Epithelial cell of prostate (primary cell): ENCODE data around the gene CLIP3.
A peak's percentile ranks its signal among the peaks of the same experiment; 100 is the strongest.

Source experiments
- DNase-seq: peaks from one replicate; pipeline ENCODE4 v3.0.0-alpha.2; 2011; ENCODE audit warnings: low read depth, low spot score
- H3K27ac ChIP-seq: fragments of 450-650 bp; 2 replicates; pipeline ENCODE4 v1.5.1; 2017; ENCODE audit warnings: mild to moderate bottlenecking

CLIP3 gene

GRCh38 chr19:36010402-36010801, 22.3 kb downstream of the CLIP3 start:
- no peak for DNase-seq
- H3K27ac ChIP-seq = no peak overlapping the region

- no peak overlapping the region for H3K27ac ChIP-seq
Observed at GRCh38 chr19:36009633-36010379, 22.9 kb downstream of the CLIP3 start.

DNA sequence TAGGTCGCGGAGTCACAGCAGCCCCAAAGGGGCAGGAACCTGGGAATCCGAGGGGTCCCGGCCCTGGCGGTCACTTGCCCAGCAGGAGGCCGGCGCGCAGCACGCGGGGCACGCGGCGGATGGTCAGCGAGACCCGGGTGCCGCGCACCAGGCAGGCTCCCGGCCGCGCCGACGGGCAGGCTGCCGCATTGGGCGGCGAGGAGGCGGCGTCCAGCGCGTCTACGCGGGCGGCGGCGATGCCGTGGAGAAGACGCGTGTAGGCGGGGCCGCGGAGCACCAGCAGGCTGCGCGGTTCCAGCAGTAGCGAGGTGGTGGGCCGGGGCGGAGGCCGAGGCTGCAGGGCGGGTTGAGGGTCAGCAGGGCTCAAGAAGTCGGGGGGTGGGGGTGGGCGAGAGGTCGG, 23.5 kb downstream of the CLIP3 start:
- DNase-seq = no peak
- peak overlapping the region; percentile 29 for H3K27ac ChIP-seq

More at GRCh38 chr19:36009633-36010379, 22.9 kb downstream of the CLIP3 start:
- no peak for DNase-seq

GRCh38 chr19:36008336-36008978, 24.2 kb downstream of the CLIP3 start, which contains the start of gene SYNE4:
Gene SYNE4 (minus strand): TSS chr19:36008813. CDS start chr19:36008681, 132 bp downstream.
- DNase-seq = no peak
- peak within 1 kb of the TSS; percentile 29 for H3K27ac ChIP-seq

DNA sequence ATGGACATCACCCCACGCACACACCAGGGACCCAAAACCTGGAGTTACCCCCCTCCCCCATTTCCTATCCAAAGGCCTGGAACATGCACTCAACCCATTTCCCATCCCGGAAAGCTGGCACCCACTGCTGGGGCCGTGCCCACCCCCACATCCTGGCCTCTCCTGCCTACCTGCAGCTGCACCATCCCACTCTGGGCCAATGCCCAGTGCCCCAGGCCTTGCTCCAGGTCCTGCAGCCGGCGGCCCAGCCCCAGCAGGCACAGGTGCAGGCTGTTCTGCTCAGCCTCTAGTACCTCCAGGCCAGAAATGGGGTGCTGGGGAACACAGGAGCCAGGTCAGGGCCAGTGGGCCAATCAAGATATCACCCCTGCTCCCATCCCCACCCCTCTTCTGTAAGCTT, 25.7 kb downstream of the CLIP3 start:
- no peak overlapping the region for H3K27ac ChIP-seq
- no peak for DNase-seq

- no peak for DNase-seq
- H3K27ac ChIP-seq = no peak overlapping the region
Observed at GRCh38 chr19:36003284-36003683, 29.4 kb downstream of the CLIP3 start.

DNA sequence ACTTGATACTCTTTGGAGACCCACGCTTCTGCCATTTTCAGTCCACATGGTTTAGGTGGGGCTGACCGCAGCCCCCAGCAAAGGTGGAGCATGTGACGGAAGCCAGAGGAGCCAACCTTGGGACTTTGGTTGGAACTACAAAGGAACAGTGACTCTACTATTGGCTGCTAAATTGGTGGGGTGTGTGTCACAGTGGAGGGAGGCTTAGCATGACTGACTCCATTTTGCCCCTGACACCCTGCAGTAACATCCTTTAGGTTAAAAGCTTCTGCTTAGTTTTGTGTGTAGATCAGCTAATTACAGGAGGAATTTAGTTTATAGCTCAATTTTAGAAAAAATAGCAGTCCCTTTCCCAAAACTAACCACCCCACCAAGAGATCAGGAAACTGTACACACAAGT, 31.1 kb downstream of the CLIP3 start:
- H3K27ac ChIP-seq = no peak overlapping the region
- DNase-seq = no peak

DNA sequence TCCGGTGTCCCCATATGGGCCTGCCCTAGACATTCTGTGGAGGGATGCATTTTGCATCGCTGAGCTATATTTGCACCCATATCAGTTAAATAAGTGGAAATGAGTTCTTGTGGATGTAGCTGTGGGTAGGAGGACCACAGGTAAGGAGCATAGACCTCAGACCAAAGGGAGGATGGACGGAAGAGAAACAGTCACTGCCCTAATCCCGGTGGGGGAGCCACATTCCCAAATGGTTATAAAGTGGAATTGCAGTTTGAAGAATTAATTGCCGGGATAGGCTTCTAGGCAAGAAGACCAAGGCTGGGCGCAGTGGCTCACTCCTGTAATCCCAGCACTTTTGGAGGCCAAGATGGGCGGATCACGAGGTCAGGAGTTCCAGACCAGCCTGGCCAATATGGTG, 35.9 kb downstream of the CLIP3 start:
- no peak for DNase-seq
- no peak overlapping the region for H3K27ac ChIP-seq

DNA sequence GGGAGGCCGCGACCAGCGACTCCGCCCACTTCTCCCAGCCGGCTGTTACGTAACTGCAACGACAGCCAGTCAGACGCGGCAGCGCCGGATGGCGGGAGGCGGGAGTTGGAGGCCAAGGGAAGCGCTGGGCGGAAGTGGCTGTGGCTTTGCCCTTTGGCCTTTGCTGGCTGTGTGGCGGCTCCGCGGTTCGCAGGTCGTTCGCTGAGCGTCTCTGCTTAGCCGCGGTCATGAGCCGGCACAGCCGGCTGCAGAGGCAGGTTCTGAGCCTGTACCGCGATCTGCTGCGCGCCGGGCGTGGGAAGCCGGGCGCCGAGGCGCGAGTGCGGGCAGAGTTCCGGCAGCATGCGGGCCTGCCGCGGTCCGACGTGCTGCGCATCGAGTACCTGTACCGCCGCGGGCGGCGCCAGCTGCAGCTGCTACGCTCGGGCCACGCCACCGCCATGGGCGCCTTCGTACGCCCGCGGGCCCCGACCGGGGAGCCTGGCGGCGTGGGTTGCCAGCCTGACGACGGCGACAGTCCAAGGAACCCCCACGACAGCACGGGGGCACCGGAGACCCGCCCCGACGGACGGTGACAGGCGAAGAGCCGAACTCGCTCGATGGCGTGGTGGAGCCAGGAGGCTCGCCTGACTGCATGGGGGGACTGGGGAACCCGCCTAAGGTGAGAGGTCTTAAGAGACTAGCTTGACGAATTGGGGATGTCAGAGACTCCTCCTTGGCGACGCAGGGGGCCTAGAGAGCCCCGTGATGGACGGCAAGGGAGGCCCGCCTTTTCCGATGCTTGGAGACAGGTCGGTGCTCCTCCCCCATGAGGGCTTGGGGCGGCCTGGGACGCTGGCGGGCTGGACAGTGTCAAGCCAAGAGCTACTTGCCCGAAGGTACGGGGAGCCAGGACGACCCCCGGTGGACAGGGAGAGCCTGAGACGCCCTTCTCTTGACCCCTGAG, 37.4 kb downstream of the CLIP3 start, which contains the start of gene SDHAF1:
SDHAF1 (plus strand) TSS at position 141 of the 946 bp plus-strand sequence; CDS start at position 228, 87 bp downstream.
- DNase-seq = peak; percentile 26
- peak within 1 kb of the TSS; percentile 27 for H3K27ac ChIP-seq

DNA sequence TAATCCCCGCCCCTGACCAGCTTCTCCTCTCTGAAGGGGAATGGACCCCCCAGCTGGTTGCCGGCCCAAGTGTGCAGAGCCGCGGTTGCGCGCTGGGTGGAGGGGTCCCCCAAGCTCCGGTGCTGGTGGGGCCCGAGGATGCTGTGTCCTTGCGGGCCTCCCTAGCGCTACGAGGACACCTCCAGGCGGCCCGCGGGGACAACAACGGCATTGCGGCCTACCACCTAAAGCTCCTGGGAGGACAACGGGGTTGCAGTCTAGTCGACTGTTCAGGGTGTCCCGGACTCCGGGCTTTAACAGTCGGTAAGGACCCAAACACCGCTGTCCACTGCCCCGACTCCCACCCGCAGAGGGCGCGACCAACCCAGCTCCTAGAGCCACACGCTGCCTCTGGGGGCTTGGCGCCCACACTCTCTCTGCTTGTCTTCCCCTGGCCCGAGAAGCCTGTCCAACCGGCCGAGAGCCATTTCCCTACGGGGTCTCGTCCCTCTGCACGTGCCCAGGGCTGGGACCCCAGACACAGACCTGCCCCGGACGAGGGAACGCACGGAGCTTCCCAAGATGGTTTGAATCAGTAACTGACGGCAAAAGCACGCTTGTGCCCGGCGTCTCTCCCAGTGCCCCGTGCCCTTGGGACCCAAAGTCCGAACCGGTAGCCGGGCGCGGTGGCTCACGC, 38.6 kb downstream of the CLIP3 start:
- DNase-seq = no peak
- H3K27ac ChIP-seq = peak overlapping the region; percentile 8

GRCh38 chr19:35992907-35993765, 39.5 kb downstream of the CLIP3 start:
- DNase-seq = peak; percentile 39
- peak overlapping the region; percentile 8 for H3K27ac ChIP-seq

DNA sequence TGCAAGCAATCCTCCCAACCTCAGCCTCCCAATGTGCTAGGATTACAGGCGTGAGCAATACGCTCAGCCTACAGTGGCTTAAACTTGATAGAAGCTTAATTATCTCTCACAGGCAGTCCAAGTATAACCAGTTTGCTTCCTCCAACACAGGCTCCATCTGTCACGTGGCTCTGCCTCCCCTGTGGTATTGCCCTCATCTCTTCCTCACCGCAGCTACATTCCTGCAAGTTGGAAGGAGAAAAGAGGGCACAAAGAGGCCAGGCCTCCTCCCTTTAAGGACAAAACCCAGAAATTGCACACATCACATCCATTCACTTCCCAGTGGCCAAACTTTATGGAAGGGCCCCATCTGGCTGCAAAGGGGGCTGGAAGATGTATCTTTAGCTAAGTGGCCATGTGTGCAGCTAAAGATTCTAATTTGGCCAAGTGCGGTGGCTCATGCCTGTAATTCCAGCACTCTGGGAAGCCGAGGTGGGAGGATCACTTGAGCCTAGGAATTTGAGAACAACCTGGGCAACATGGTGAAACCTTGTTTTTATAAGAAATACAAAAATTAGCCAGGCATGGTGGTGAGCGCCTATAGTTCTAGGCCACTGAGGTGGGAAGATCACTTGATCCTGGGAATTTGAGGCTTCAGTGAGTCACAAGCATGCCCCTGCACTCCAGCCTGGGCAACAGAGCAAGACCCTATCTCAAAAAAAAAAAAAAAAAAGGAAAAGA, 40.8 kb downstream of the CLIP3 start:
- H3K27ac ChIP-seq = no peak overlapping the region
- DNase-seq = no peak

DNA sequence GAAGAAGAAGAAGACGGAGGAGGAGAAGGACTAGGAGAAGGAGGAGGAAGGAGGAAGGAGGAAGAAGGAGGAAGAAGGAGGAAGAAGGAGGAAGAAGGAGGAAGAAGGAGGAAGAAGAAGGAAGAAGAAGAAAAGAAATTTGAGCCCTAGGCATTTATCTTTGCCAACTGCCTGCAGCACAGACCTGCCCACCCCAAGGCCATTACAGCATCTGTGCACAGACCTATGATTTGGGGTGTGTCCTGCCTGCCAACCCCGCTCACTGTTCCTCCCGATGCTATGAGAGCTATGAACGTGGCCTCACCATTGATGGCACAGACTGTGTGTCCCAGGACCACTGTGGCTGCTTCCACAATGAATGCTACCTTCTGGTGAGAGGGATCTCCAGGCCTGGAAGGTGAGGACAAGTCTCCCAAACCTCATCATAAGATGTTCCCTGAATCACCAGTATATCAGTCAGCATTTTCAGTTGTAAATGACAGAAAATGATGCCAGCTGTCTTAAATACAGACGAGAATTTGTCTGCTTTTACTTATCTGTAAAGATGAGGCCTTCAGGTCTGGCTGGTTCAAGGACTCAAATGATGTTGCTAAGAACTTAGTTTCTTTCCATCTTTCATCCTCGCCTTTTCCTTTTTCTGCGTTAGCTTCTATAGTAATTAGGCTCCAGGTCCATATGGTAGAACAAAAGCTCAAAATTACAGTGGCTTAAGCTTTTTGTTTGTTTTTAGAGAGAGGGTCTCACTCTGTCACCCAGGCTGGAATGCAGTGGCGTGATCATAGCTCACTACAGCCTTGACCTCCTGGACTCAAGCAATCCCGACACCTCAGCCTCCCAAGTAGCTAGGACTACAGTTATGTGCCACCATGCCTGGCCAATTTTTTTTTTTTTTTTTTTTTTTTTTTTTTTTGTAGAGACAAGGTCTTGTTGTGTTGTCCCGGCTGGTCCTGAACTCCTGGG, 41.6 kb downstream of the CLIP3 start:
- no peak for DNase-seq
- no peak overlapping the region for H3K27ac ChIP-seq

DNA sequence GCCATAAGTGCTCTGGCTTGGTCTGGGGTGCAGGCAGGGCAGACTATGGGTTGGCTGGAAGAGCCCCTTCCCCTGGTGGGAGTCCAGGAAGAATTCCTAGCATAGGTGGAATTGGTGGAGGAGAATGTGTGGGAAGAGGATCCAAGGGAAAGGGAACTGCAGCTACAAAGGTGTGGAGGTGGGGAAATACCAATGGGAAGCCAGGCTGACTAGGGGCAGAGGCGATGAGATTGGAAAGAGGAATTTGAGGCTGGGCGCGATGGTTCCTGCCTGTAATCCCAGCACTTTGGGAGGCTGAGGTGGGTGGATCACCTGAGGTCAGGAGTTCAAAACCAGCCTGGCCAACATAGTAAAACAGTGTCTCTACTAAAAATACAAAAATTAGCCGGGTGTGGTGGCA, 42.5 kb downstream of the CLIP3 start:
- DNase-seq = no peak
- H3K27ac ChIP-seq = no peak overlapping the region

DNA sequence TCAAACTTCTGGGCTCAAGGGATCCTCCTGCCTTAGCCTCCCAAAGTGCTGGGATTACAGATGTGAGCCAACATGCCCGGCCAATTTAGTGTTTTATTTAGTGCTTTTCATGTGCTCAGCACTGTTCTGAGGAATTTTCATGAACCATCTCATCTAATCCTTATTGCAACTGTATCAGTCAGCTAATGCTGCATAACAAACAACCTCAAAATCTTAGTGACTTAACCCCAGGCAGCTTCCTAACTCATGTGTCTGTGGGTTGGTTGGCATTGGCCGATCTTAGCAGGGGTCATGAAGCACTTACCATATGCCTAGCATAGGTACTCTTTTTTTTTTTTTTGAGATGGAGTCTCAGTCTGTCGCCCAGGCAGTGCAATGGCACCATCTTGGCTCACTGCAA, 43.8 kb downstream of the CLIP3 start:
- no peak for DNase-seq
- no peak overlapping the region for H3K27ac ChIP-seq

DNA sequence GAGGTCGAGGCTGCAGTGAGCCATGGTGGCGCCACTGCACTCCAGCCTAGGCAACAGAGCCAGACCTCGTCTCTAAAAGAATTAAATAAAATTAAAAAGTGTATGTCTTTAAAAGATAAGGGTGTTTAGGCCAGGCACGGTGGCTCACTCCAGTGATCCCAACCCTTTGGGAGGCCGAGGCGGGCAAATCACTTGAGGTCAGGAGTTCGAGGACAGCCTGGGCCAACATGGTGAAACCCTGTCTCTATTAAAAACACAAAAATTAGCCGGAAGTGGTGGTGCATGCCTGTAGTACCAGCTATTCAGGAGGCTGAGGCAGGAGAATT, 45.1 kb downstream of the CLIP3 start:
- no peak for DNase-seq
- H3K27ac ChIP-seq = no peak overlapping the region
